ENCODE results near the gene SPTSSA.
"Not testable (repeated sequence)": the region's sequence is repeated elsewhere in the genome, so short reads cannot be mapped to it uniquely, and the experiment has no call there.

Gene SPTSSA

GRCh38 chr14:34425095-34425851 lies 36.8 kb downstream of the SPTSSA start:
- DNase-seq, result no peak

- no peak for DNase-seq
Observed at GRCh38 chr14:34424488-34424887, 37.6 kb downstream of the SPTSSA start.

GRCh38 chr14:34423445-34423844 lies 38.6 kb downstream of the SPTSSA start:
- no peak for DNase-seq

- no peak for DNase-seq
Observed at GRCh38 chr14:34420547-34421150, 41.4 kb downstream of the SPTSSA start.

- DNase-seq, result no peak
Observed at GRCh38 chr14:34409721-34410120, 52.3 kb downstream of the SPTSSA start.

- DNase-seq, result no peak
Observed at GRCh38 chr14:34407951-34408350, 54.1 kb downstream of the SPTSSA start.

GRCh38 chr14:34404416-34404815 lies 57.6 kb downstream of the SPTSSA start:
- DNase-seq, result no peak

- DNase-seq, result no peak
Observed at GRCh38 chr14:34403646-34404045, 58.4 kb downstream of the SPTSSA start.

GRCh38 chr14:34398024-34398423 lies 64.0 kb downstream of the SPTSSA start:
- no peak for DNase-seq

GRCh38 chr14:34387974-34388516 lies 74.0 kb downstream of the SPTSSA start:
- no peak for DNase-seq

GRCh38 chr14:34386865-34387485 lies 75.1 kb downstream of the SPTSSA start:
- DNase-seq, result no peak

- not testable (repeated sequence) for DNase-seq
Observed at GRCh38 chr14:34385881-34386280, 76.2 kb downstream of the SPTSSA start.

GRCh38 chr14:34383839-34384238 lies 78.2 kb downstream of the SPTSSA start:
- no peak for DNase-seq
